ENCODE data around the gene KRT83. TPM values are rescaled to one million over a fixed set of nuclear protein-coding genes. Genes with fewer than 3 reads are reported as not detected.
"Not testable (repeated sequence)": the region's sequence is repeated elsewhere in the genome, so short reads cannot be mapped to it uniquely, and the experiment has no call there.

The KRT83 gene
- total RNA-seq, 2 donors from 2014 or later = not detected

DNA sequence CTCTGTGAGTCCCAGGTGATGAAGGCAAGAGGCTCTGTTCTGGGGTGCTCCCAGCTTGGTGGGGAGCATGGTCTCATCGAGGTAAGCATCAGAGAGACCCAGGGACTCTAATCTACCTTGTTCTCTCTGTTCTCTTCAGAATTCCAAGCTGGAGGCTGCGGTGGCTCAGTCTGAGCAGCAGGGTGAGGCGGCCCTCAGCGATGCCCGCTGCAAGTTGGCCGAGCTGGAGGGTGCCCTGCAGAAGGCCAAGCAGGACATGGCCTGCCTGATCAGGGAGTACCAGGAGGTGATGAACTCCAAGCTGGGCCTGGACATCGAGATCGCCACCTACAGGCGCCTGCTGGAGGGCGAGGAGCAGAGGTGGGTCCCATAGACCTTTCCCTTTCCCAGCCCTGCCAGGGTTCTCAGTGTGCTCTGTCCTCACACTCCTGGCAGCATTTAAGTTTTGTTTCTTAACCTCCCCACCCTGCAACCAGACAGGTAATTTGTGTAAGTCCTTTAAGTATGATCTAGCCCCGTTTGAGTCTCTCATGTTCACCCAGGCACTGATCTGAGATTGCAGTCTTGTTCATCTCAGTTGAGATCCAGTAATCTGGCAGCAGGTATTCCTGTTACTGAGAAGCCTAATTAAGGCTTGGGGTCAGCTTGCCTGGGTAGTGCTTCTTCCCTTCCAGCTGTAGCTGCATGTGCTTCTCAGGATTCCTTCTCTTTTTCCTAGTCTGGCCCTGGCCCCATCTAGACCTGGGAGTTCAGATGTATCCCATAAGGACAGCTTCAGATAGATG, 15.1 kb downstream of the KRT83 start:
- ATAC-seq (no peak), DNase-seq (ENCODE audit: low spot score) (no peak)
- Mint-ChIP-seq H3K27ac (no peak overlapping the region), H3K4me1 (ENCODE audit: low read depth in 2 of 2) (peaks cover 39 to 41% of the 10 kb centered on the region in 2 donors), H3K36me3 (no peaks in the 10 kb centered on the region), H3K9me3 (no peaks in the 10 kb centered on the region), H3K4me3 (peak overlapping the region; percentile 15), H3K27me3 (peaks cover 10 to 21% of the 10 kb centered on the region in 2 donors)

DNA sequence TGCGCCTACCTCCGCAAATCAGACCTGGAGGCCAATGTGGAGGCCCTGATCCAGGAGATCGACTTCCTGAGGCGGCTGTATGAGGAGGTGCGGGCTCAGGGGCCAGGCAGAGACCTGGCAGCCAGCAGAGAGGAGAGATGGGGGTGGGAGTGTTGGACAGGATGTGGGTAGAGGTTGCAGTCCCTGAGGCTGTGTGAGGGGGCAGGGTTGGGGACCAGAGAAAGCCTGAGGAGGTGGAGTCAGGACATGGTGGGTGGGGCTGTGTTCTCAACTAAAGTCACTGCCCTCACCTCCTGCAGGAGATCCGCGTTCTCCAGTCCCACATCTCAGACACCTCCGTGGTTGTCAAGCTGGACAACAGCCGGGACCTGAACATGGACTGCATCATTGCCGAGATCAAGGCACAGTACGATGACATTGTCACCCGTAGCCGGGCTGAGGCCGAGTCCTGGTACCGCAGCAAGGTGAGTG, 16.2 kb downstream of the KRT83 start:
- not testable (repeated sequence) for H3K9me3 Mint-ChIP-seq, H3K27me3 Mint-ChIP-seq, H3K36me3 Mint-ChIP-seq
- peak overlapping the region; percentile 72 for H3K4me3 Mint-ChIP-seq
- peak; percentile 85 for DNase-seq (ENCODE audit: low spot score)
- peak; percentile 95 to 96 for ATAC-seq
- H3K4me1 Mint-ChIP-seq (ENCODE audit: low read depth in 2 of 2) = peaks cover 43 to 46% of the 10 kb centered on the region in 2 donors
- peak overlapping the region; percentile 66 to 73 for H3K27ac Mint-ChIP-seq

DNA sequence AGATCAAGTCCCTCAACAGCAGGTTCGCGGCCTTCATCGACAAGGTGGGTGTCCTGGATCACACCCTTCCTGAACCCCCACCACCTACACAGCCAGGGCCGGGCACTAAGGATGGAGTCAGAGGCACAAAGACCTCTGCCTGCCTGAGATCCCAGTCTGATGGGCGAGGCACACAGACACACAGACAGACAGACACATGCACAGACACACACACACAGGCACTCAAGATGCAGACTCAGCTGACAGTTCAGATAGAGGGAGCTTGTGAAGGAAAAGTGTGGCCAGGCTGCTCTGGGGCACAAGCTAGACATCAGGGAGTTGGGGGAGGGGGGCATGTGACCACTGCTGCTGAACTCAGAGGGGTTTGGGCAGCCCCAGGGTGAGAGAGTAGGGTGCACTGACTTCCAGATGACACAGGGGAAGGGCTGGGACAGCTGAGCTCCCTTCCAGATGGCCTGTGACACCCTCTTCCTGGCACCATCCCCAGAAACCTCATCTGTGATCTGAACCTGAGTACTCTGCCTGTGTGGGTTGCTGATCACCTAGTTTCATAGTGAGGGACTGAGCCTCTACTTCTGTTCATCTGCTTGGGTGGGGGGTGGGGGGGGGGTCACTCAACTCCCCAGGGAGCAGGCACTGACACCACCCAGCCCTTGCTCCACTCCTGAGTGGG, 18.8 kb downstream of the KRT83 start:
- not testable (repeated sequence) for ATAC-seq; H3K4me3 Mint-ChIP-seq; H3K9me3 Mint-ChIP-seq; H3K27me3 Mint-ChIP-seq; DNase-seq (ENCODE audit: low spot score); H3K36me3 Mint-ChIP-seq; H3K27ac Mint-ChIP-seq
- peaks cover 28 to 34% of the 10 kb centered on the region in 2 donors for H3K4me1 Mint-ChIP-seq (ENCODE audit: low read depth in 2 of 2)

DNA sequence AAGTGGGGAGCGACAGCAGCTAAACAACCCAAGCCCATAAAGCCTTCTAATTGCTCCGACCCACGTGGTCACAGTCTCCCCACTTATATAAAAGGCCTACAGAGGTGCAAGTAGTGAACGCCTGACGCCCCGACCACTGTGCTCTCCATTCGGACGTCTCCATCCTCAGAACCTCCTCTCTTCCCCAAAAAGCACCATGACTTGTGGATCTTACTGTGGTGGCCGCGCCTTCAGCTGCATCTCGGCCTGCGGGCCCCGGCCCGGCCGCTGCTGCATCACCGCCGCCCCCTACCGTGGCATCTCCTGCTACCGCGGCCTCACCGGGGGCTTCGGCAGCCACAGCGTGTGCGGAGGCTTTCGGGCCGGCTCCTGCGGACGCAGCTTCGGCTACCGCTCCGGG, 19.5 kb downstream of the KRT83 start:
- H3K27me3 Mint-ChIP-seq = not testable (repeated sequence)

DNA sequence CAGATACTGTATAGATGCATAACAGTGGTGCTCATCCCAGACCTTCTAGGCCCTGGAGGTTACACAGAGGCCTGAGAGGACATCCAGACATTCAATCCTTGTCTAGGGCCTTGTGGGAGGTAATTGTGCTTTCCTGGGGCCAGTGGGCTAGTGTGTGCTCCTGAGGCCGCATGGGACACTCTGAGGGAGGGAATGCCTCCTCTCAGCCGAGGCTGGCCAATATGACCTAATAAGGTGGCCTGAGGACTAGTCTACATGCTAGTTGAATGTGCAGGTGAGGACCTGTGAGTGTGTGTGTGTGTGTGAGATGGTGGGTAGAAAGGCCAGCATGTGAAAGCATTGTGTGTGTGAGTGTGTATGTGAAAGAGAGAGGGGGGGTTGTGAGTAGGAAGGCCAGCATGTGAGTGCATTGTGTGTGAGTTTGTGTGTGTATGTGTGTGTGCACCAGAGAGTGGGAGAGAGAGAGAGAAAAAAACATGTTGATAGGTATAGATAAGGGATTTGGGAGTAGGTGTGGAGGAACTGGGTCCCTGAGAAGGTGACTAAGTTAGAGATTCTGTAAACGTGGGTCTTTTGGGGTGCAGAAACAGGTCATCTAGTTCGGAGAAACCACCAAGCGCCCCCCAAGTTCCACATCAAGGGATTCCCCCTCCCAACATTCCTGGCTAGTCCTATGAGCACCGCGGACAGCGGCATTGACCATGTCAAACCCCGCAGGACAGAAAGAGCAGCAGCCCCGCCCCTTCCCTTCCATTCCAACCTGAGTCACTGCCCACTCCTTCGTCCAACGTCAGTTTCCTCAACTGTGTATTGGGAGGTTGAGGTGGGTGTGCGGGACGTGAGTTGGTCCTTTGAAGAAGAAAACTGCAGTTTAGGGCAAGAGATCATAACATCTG, 20.2 kb downstream of the KRT83 start:
- Mint-ChIP-seq H3K36me3 (no peaks in the 10 kb centered on the region), H3K4me1 (ENCODE audit: low read depth in 2 of 2) (peaks cover 28% of the 10 kb centered on the region in 2 donors), H3K4me3 (no peak overlapping the region), H3K27me3 (no peaks in the 10 kb centered on the region), H3K9me3 (no peaks in the 10 kb centered on the region), H3K27ac (no peak overlapping the region)
- no peak for ATAC-seq
- DNase-seq (ENCODE audit: low spot score) = no peak

More for the DNA sequence above, 19.5 kb downstream of the KRT83 start:
- ATAC-seq; H3K27ac Mint-ChIP-seq; H3K4me3 Mint-ChIP-seq; DNase-seq (ENCODE audit: low spot score); H3K9me3 Mint-ChIP-seq; H3K36me3 Mint-ChIP-seq: not testable (repeated sequence)
- peaks cover 32% of the 10 kb centered on the region in 2 donors for H3K4me1 Mint-ChIP-seq (ENCODE audit: low read depth in 2 of 2)

DNA sequence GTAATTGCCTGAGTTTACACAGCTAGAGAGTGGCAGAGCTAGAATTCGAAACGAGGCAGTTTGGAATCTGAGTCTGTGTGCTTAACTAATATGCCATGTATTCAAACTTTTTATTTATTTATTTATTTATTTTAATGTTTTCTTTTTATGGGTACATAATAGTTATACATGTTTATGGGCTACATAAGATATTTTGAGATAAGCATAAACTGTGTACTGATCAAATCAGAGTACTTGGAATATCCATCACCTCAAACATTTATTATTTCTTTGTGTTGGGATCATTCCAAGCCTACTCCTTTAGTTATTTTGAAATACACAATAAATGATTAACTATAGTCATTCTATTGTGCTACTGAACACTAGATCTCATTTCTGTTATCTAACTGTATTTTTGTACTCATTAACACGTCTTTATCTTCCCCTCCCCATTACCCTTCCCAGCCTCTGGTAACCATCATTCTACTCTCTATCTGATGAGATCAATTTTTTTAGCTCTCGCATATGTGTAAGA, 22.5 kb downstream of the KRT83 start:
- DNase-seq (ENCODE audit: low spot score) = no peak
- no peaks in the 10 kb centered on the region for H3K27me3 Mint-ChIP-seq
- no peak for ATAC-seq
- no peak overlapping the region for H3K4me3 Mint-ChIP-seq
- H3K9me3 Mint-ChIP-seq = no peaks in the 10 kb centered on the region
- no peak overlapping the region for H3K27ac Mint-ChIP-seq
- H3K4me1 Mint-ChIP-seq (ENCODE audit: low read depth in 2 of 2) = peaks cover 27 to 29% of the 10 kb centered on the region in 2 donors
- no peaks in the 10 kb centered on the region for H3K36me3 Mint-ChIP-seq

DNA sequence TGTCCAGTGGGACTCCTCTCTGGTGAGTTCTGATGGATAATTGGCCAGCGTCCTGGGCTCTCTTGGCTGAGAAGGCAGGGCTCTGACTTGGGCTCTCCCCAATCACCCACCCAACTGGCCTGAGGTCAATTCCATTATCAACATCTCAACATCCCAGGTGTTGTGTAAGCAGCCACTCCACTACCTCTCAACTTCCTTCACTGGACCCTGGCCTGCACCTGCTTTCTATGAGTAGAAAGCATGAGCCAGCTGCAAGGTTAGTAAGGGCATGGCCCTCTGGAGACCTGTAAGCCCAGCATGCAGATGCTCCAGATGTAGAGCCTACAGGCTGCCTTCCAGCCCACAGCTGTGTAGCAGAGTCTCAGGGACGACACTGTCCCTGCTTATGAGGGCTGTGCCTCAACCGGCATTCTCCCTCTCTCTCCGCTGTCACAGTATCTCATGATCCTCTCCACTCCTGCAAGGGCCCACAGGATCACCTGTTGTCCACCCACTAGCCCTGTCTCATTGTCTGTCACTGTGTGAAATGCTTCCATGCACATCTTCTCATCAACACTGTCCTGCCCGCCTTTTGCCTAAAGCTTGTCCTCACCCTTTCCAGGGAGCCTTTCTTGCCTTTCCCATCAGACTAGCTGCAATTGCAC, 24.5 kb downstream of the KRT83 start:
- Mint-ChIP-seq H3K36me3 (no peaks in the 10 kb centered on the region), H3K4me1 (ENCODE audit: low read depth in 2 of 2) (peaks cover 34 to 35% of the 10 kb centered on the region in 2 donors), H3K4me3 (no peak overlapping the region), H3K9me3 (no peaks in the 10 kb centered on the region), H3K27me3 (peaks cover 0 to under 1% of the 10 kb centered on the region in 2 donors), H3K27ac (peak overlapping the region in 1 of 2 donors; percentile 5)
- ATAC-seq (no peak), DNase-seq (ENCODE audit: low spot score) (no peak)

DNA sequence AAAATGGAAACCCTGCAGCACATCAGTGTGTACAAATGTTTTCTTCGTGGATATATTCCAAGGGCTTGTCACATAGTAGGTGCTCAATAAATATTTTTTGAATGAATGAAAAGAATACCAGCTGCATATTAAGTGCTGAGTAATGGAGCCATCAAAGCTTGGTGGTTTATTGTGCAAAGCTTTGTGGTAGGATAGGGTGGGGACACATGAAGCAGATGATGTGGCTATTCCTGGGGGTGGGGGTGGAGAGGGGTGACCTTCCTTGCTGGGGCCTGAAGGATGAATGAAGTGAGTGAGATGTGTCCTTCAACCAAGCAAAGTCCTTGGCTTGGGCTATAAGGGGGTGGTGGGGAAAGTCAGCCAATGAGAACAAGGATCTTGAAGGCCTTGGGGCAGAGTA, 25.5 kb downstream of the KRT83 start:
- Mint-ChIP-seq H3K4me3 (no peak overlapping the region), H3K9me3 (no peaks in the 10 kb centered on the region), H3K27ac (peak overlapping the region in 1 of 2 donors; percentile 5), H3K4me1 (ENCODE audit: low read depth in 2 of 2) (peaks cover 29 to 35% of the 10 kb centered on the region in 2 donors), H3K36me3 (no peaks in the 10 kb centered on the region), H3K27me3 (peaks cover 0 to 3% of the 10 kb centered on the region in 2 donors)
- DNase-seq (ENCODE audit: low spot score) (no peak), ATAC-seq (peak; percentile 48 to 66)

DNA sequence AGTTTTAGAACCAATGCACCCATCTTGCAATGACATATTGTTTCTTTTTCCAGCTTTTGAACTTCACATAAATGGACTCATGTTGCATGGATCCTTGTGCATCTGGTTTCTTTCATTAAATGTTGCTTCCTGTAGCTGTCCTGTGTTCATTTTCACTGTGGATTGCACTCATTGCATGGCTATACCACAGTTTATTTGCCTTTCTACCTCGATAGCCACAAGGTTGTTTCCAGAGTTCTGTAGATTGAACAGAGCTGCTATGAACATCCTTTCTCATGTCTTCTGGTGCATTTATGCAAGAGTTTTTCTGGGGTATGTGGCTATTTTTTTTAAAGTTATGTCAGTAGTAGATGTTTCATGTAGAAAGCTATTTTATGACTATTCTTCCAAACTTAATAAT, 26.4 kb downstream of the KRT83 start:
- ATAC-seq (no peak), DNase-seq (ENCODE audit: low spot score) (no peak)
- H3K36me3 Mint-ChIP-seq = no peaks in the 10 kb centered on the region
- H3K4me3 Mint-ChIP-seq = no peak overlapping the region
- H3K27ac Mint-ChIP-seq = no peak overlapping the region
- H3K4me1 Mint-ChIP-seq (ENCODE audit: low read depth in 2 of 2) = peaks cover 29 to 35% of the 10 kb centered on the region in 2 donors
- H3K9me3 Mint-ChIP-seq = no peaks in the 10 kb centered on the region
- peaks cover 0 to 3% of the 10 kb centered on the region in 2 donors for H3K27me3 Mint-ChIP-seq

DNA sequence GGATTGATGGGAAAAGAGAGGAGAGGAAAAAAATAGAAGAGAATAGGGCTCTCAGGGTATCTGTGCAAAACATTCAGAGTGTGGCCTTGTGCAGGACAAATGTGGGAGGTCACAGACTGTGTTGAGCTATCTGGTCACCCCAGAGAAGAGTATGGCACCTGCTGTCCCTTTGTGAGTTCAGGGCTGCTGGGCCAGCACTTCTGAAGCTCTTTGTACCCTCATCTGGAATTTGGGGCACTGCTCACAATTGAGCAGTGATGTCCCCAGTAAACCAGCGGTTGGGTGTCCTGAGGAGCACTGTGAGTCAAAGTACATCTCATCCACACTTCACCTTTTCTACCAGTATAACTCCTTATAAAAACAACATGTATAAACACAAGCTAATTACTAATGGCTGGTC, 27.3 kb downstream of the KRT83 start:
- Mint-ChIP-seq H3K36me3 (no peaks in the 10 kb centered on the region), H3K27ac (no peak overlapping the region), H3K27me3 (peaks cover 0 to 3% of the 10 kb centered on the region in 2 donors), H3K9me3 (no peaks in the 10 kb centered on the region), H3K4me1 (ENCODE audit: low read depth in 2 of 2) (peaks cover 29 to 35% of the 10 kb centered on the region in 2 donors), H3K4me3 (no peak overlapping the region)
- no peak for ATAC-seq
- no peak for DNase-seq (ENCODE audit: low spot score)

DNA sequence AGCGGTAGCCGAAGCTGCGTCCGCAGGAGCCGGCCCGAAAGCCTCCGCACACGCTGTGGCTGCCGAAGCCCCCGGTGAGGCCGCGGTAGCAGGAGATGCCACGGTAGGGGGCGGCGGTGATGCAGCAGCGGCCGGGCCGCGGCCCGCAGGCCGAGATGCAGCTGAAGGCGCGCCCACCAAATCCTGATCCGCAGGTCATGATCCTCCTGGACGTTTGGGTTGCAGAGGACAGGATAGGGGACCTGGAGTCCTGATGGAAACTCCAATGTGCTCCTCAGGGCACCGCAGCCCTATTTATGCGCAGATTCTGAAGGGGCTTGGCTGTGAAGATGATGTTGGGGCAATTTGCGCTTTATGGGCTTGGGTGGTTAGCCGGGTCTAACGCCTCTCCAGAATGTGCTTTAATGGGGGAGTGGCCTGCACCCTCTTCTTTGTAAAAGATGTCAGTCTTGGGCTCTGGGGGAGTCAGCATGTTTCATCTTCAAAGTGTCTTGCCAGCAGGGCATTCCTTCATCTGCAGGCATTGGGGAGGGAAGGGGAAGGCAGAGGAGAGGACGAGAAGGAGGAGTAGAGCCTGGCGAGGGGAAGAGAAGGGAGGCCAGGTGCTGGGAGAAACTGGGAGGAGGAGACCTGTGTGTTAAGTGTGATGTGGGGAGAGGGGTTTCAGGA, 29.8 kb downstream of the KRT83 start, which contains the start of gene KRT81:
TSS of gene KRT81 (minus strand) at position 268 of the 669 bp plus-strand sequence. CDS start at position 199, 69 bp downstream.
- no peak for DNase-seq (ENCODE audit: low spot score)
- Mint-ChIP-seq H3K9me3 (no peaks in the 10 kb centered on the region), H3K27me3 (peaks cover 0 to 3% of the 10 kb centered on the region in 2 donors), H3K36me3 (no peaks in the 10 kb centered on the region), H3K27ac (no peak within 1 kb of the TSS), H3K4me1 (ENCODE audit: low read depth in 2 of 2) (peaks cover 48 to 50% of the 10 kb centered on the region in 2 donors), H3K4me3 (no peak within 1 kb of the TSS)
- ATAC-seq = no peak

DNA sequence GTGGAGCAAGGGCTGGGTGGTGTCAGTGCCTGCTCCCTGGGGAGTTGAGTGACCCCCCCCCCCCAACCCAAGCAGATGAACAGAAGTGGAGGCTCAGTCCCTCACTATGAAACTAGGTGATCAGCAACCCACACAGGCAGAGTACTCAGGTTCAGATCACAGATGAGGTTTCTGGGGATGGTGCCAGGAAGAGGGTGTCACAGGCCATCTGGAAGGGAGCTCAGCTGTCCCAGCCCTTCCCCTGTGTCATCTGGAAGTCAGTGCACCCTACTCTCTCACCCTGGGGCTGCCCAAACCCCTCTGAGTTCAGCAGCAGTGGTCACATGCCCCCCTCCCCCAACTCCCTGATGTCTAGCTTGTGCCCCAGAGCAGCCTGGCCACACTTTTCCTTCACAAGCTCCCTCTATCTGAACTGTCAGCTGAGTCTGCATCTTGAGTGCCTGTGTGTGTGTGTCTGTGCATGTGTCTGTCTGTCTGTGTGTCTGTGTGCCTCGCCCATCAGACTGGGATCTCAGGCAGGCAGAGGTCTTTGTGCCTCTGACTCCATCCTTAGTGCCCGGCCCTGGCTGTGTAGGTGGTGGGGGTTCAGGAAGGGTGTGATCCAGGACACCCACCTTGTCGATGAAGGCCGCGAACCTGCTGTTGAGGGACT, 30.6 kb downstream of the KRT83 start:
- not testable (repeated sequence) for H3K27me3 Mint-ChIP-seq; ATAC-seq; H3K9me3 Mint-ChIP-seq; H3K36me3 Mint-ChIP-seq; DNase-seq (ENCODE audit: low spot score); H3K27ac Mint-ChIP-seq; H3K4me3 Mint-ChIP-seq
- H3K4me1 Mint-ChIP-seq (ENCODE audit: low read depth in 2 of 2) = peaks cover 42 to 45% of the 10 kb centered on the region in 2 donors
